Spleen (tissue), 11 donors: ENCODE measurements around the gene CDHR3. TPM values are rescaled to one million over a fixed set of nuclear protein-coding genes. Genes with fewer than 3 reads are reported as not detected.

ENCODE experiments used
- DNase-seq: peaks from one replicate; pipeline ENCODE4 v3.0.0-alpha.2; 2020
- H3K27ac ChIP-seq, 8 donors: fragments of 200-600 bp; sonication (generic) in 7 of 8; 1 replicate in 4 of 8; 2 replicates in 4 of 8; pipeline versions ENCODE4 v1.5.0 to v1.8.0; 2016 to 2021; ENCODE audit warnings: inconsistent platforms in 4 of 8, mild to moderate bottlenecking in 4 of 8, moderate library complexity in 1 of 8
- H3K27me3 ChIP-seq, 7 donors: fragments of 200-600 bp; sonication (generic) in 6 of 7; replicated peaks in 1 of 7; 1 replicate in 4 of 7; 2 replicates in 3 of 7; pipeline versions ENCODE4 v1.5.0 to v1.8.0; 2016 to 2021; ENCODE audit warnings: inconsistent platforms in 3 of 7, mild to moderate bottlenecking in 1 of 7
- H3K36me3 ChIP-seq, 6 donors: fragments of 200-600 bp; sonication (generic) in 5 of 6; 1 replicate in 4 of 6; 2 replicates in 2 of 6; pipeline versions ENCODE4 v1.5.0 to v1.8.0; 2016 to 2021; ENCODE audit warnings: inconsistent platforms in 2 of 6
- H3K4me1 ChIP-seq, 6 donors: fragments of 200-600 bp; sonication (generic) in 5 of 6; 1 replicate in 3 of 6; 2 replicates in 3 of 6; pipeline versions ENCODE4 v1.5.0 to v1.8.0; 2016 to 2021; ENCODE audit warnings: inconsistent platforms in 3 of 6
- H3K4me3 ChIP-seq, 8 donors: fragments of 200-600 bp; sonication (generic) in 7 of 8; 1 replicate in 4 of 8; 2 replicates in 4 of 8; pipeline versions ENCODE4 v1.5.0 to v1.8.0; 2016 to 2021; ENCODE audit warnings: inconsistent platforms in 4 of 8, mild to moderate bottlenecking in 4 of 8, moderate library complexity in 2 of 8
- H3K9me3 ChIP-seq, 8 donors: fragments of 200-600 bp; sonication (generic) in 7 of 8; 1 replicate in 4 of 8; 2 replicates in 4 of 8; pipeline versions ENCODE4 v1.5.0 to v1.8.0; 2016 to 2021; ENCODE audit warnings: inconsistent platforms in 4 of 8
- CTCF ChIP-seq, 11 experiments: fragments of 200-600 bp in 7 of 11; fragments of 450-650 bp in 4 of 11; sonication (generic) in 4 of 11; IDR thresholded peaks in 8 of 11; conservative IDR thresholded peaks in 3 of 11; 1 replicate in 7 of 11; 2 replicates in 4 of 11; pipeline versions ENCODE4 v1.4.0 to v1.8.0; 2016 to 2021; ENCODE audit warnings: antibody characterized with exemption in 11 of 11, inconsistent platforms in 4 of 11, mild to moderate bottlenecking in 1 of 11
- POLR2A ChIP-seq, 3 donors: fragments of 450-650 bp; IDR thresholded peaks; one replicate each; pipeline ENCODE4 v1.5.1; 2017; ENCODE audit warnings: antibody characterized with exemption in 3 of 3, mild to moderate bottlenecking in 1 of 3
- POLR2AphosphoS5 ChIP-seq, 3 donors: sonication (generic); formaldehyde crosslinking; IDR thresholded peaks; one replicate each; pipeline ENCODE4 v1.5.1; 2017; ENCODE audit warnings: antibody characterized with exemption in 3 of 3
- WGBS, 5 donors: extraction: QIAGEN DNeasy Blood & Tissue Kit in 3 of 5; methylation state at CpG; one replicate each; pipeline versions ENCODE4 v1.1.5 to v1.1.7; 2013 to 2018; 5-methylcytosine and 5-hydroxymethylcytosine counted together
- intact Hi-C: fragments of 100-400 bp; cut with DNase I; formaldehyde crosslinking; loops from one replicate; pipeline ENCODE4 v1.15.0; 2023; ENCODE audit warnings: low total_unique reads
- polyA plus RNA-seq, 3 donors: library from polyadenylated mRNA; stranded (reverse); fragments of 200-250 nt; gene quantifications; one replicate each; pipeline ENCODE4 v1.2.1, GENCODE V29; 2013
- total RNA-seq, 7 donors: library from RNA; depleted of rRNA in 3 of 7; stranded (reverse); fragments of >200 nt in 3 of 7; fragmentation: NEBNext Ultra II Directional in 4 of 7; extraction: Animal tissue kit (Norgen Biotek cat#: 25700) in 4 of 7; gene quantifications; one replicate each; pipeline versions ENCODE4 v1.1.0 to v1.2.1, GENCODE V29; 2016 to 2021
- donor health status: healthy with polysubstance abuse.
- donor health status: DM: no; HTN: no; CAD: no; lungs with moderate emphysema.
- donor health status: DM: no; HTN: no; CAD: no.
- donor health status: Bipolar disorder and iron deficiency.
- donor health status: healthy.
- donor health status: DM: no; HTN: no; CAD: no.
- donor health status: DM: yes; HTN: yes; CAD: no.

Gene CDHR3
- total and polyA plus RNA-seq, 10 donors: 0.32 to 3.8 (median 1.2) TPM

GRCh38 chr7:106009503-106010226 lies 46.6 kb downstream of the CDHR3 start:
- TF ChIP-seq POLR2AphosphoS5 (IDR thresholded peaks at IDR 0.05) (peak; percentile 10 to 67 (median 36)), POLR2A (IDR thresholded peaks at IDR 0.05) (no peak), CTCF (IDR thresholded peaks at IDR 0.05 in 8 of 11, conservative IDR thresholded peaks at IDR 0.05 in 3 of 11) (peak; percentile 84 to 99 (median 95))
- H3K4me3 ChIP-seq: no peak overlapping the region
- peaks cover 5 to 17% (median 12%) of the 10 kb centered on the region in 6 donors for H3K4me1 ChIP-seq
- peak overlapping the region in 2 of 8 donors; percentile 2 to 4 for H3K27ac ChIP-seq
- H3K27me3 ChIP-seq: no peaks in the 10 kb centered on the region
- H3K9me3 ChIP-seq: peaks cover 0 to 30% (median 23%) of the 10 kb centered on the region in 8 donors
- H3K36me3 ChIP-seq: no peaks in the 10 kb centered on the region
- peak; percentile 93 for DNase-seq
- 12 to 32% (median 14%) methylated on average over 8 to 29 of the region's 29 CpGs for WGBS, 5 donors
- intact Hi-C loops: loop anchor here (5.0 to 10.0 kb wide), 2 partner anchors 247 to 355 kb away; no protein-coding TSS in a partner anchor

GRCh38 chr7:106010331-106010730 lies 47.3 kb downstream of the CDHR3 start:
- H3K4me1 ChIP-seq: peaks cover 5 to 17% (median 12%) of the 10 kb centered on the region in 6 donors
- H3K9me3 ChIP-seq: peaks cover 0 to 30% (median 23%) of the 10 kb centered on the region in 8 donors
- no peak overlapping the region for H3K4me3 ChIP-seq
- DNase-seq: no peak
- H3K27ac ChIP-seq: no peak overlapping the region
- H3K36me3 ChIP-seq: no peaks in the 10 kb centered on the region
- no peaks in the 10 kb centered on the region for H3K27me3 ChIP-seq
- intact Hi-C loops: no loop called here
- WGBS, 5 donors: 58 to 68% (median 62%) methylated on average over 3 of the region's 3 CpGs
- no peak for TF ChIP-seq CTCF (IDR thresholded peaks at IDR 0.05 in 8 of 11, conservative IDR thresholded peaks at IDR 0.05 in 3 of 11)
- TF ChIP-seq POLR2A (IDR thresholded peaks at IDR 0.05): no peak
- TF ChIP-seq POLR2AphosphoS5 (IDR thresholded peaks at IDR 0.05): no peak

GRCh38 chr7:106010866-106011265 lies 47.8 kb downstream of the CDHR3 start:
- WGBS, 5 donors: 83 to 97% (median 94%) methylated on average over 4 of the region's 4 CpGs
- Histone ChIP-seq H3K27ac (no peak overlapping the region), H3K4me3 (no peak overlapping the region), H3K27me3 (no peaks in the 10 kb centered on the region), H3K36me3 (no peaks in the 10 kb centered on the region), H3K9me3 (peaks cover 0 to 24% (median 21%) of the 10 kb centered on the region in 8 donors), H3K4me1 (peaks cover 5 to 17% (median 12%) of the 10 kb centered on the region in 6 donors)
- no peak for TF ChIP-seq POLR2AphosphoS5 (IDR thresholded peaks at IDR 0.05)
- TF ChIP-seq CTCF (IDR thresholded peaks at IDR 0.05 in 8 of 11, conservative IDR thresholded peaks at IDR 0.05 in 3 of 11): no peak
- TF ChIP-seq POLR2A (IDR thresholded peaks at IDR 0.05): no peak
- no peak for DNase-seq
- intact Hi-C loops: no loop called here

GRCh38 chr7:106012184-106012583 lies 49.1 kb downstream of the CDHR3 start:
- no peak overlapping the region for H3K27ac ChIP-seq
- H3K9me3 ChIP-seq: peaks cover 0 to 11% (median 9%) of the 10 kb centered on the region in 8 donors
- no peaks in the 10 kb centered on the region for H3K27me3 ChIP-seq
- no peaks in the 10 kb centered on the region for H3K36me3 ChIP-seq
- no peak for TF ChIP-seq POLR2AphosphoS5 (IDR thresholded peaks at IDR 0.05)
- TF ChIP-seq CTCF (IDR thresholded peaks at IDR 0.05 in 8 of 11, conservative IDR thresholded peaks at IDR 0.05 in 3 of 11): no peak
- TF ChIP-seq POLR2A (IDR thresholded peaks at IDR 0.05): no peak
- peaks cover 5 to 27% (median 12%) of the 10 kb centered on the region in 6 donors for H3K4me1 ChIP-seq
- intact Hi-C loops: no loop called here
- H3K4me3 ChIP-seq: no peak overlapping the region
- 78 to 85% (median 82%) methylated on average over 5 of the region's 5 CpGs for WGBS, 5 donors
- DNase-seq: no peak
